Measurements from ENCODE around the gene ITIH1.

GRCh38 chr3:52830535-52831258, 53.3 kb downstream of the ITIH1 start, which contains the start of gene ITIH4:
- TF ChIP-seq CTCF (IDR thresholded peaks at IDR 0.05) (no peak), POLR2A (IDR thresholded peaks at IDR 0.05) (no peak)
